GF-D8 (cell line): ENCODE results near the gene TEDC2.
"Not testable (repeated sequence)": the region's sequence is repeated elsewhere in the genome, so short reads cannot be mapped to it uniquely, and the experiment has no call there.

Experiments
- DNase-seq: peaks from one replicate; lab custom pipeline; 2025; lab: John Stamatoyannopoulos, UW

Gene TEDC2

DNA sequence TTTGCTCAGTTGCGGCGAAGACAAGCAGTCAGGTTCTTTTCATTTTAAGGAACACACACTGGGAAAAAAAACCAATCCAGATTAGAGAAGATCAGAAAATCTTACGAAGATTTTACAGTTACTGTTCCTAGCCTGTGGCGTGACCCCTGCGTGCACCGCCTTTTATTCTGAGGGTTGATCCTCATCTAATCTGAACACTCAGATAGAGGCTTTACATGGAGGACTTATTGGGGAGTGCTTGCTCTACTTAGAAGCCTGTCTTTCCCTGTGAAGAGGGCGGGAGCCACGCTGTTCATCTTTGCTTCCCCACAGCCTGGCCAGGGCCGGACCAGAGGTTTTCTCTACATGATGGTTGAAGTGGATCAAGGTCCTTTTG lies 16.4 kb downstream of the TEDC2 start:
- DNase-seq = no peak

DNA sequence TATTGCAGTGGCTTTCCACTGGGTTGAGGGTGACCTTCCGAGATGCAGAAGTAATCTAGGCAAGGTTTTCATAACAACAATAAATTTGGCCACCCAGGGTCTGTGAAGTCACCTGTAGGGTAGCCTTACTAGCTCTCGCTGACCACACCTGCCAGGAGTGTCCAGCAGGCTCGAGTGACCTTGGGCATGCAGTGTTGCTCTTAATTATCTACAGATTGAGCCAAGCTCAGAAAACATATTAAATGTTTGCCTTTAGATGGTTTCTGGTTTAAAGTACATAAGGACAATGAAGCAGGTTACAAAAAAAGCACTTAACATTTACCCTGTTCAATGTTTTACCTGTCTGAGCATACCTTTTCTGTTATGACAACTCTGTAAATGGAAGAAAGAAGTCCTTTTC lies 16.8 kb downstream of the TEDC2 start:
- no peak for DNase-seq

DNA sequence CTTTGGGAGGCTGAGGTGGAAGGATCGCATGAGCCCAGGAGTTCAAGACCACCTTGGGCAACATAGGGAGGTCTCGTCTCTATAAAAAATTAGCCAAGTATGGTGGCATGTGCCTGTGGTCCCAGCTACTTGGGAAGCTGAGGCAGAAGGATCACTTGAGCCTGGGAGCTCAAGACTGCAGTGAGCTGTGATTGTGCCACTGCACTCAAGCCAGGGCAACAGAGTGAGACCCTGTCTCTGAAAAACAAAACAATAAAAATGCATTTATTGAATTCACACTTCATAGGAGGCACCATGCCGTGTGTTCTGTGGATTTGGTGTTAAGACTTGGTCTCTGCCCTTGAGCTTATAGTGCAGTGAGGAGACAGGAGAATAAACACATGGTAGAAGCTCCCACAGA lies 17.4 kb downstream of the TEDC2 start:
- no peak for DNase-seq

DNA sequence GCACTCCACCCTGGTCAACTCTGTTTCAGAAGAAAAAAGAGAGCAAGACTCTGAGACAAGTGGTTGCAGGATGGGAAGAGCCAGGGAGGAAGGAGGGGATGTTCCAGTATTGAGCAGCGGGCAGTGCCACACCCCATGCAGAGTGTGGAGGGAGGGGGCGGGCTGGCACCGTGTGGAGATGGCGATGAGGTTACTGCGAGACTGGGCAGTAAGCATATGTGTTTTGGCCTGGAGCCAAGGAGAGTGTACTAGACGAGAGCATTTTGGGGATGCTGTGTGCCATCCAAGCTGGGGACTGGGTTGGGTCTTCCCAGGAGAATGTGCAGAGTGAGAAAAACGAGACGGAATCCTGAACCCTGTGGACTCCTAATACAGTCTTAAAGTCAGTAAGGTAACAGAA lies 18.4 kb downstream of the TEDC2 start:
- no peak for DNase-seq

DNA sequence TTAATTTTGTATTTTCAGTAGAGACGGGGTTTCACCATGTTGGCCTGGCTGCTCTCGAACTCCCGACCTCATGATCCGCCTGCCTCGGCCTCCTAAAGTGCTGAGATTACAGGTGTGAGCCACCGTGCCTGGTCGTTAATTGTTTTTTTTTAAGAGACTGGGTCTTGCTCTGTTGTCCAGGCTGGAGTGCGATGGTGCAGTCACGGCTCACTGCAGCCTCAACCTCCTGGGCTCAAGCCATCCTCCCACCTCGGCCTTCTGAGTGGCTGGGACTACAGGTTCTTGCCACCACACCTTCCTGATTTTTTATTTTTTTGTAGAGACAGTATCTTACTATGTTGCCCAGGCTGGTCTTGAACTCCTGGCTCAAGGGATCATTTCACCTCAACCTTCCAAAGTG lies 20.1 kb downstream of the TEDC2 start:
- DNase-seq = not testable (repeated sequence)

DNA sequence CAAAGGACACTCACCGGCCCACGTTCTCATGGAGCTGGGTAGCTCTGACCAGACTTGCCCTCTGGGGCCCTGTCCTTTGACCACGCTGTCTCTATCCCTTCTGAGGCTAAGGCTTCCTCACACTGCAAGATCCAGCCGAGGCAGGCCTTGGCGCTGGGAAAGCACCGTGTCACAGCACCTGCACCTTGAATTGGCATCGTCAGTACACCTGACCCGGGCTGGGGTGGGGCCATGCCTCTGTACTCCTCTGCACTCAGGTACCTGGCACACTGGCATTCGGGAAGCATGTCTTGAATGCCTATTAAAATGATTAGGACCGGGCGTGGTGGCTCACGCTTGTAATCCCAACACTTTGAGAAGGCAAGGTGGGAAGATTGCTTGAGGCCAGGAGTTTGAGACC lies 21.0 kb downstream of the TEDC2 start:
- DNase-seq = no peak

DNA sequence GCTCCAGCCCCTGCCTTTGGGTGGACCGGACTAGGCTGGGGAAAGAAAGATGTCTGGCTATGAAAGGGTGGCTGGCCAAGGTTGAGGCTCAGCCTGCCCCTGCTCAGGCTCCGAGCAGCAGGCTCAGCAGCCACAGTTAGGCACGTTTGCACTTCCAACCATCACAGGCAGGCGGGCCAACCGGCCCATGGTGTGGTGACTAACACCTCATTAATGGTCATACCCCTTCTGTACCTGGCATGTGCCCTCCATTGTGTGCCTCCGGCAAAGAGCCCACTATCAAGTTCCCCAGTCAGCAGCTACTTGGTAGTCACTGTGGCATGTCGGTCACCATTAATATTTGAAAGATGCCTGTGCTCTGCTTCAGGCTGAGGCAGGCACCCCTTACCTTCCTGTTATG lies 21.8 kb downstream of the TEDC2 start:
- DNase-seq = no peak

DNA sequence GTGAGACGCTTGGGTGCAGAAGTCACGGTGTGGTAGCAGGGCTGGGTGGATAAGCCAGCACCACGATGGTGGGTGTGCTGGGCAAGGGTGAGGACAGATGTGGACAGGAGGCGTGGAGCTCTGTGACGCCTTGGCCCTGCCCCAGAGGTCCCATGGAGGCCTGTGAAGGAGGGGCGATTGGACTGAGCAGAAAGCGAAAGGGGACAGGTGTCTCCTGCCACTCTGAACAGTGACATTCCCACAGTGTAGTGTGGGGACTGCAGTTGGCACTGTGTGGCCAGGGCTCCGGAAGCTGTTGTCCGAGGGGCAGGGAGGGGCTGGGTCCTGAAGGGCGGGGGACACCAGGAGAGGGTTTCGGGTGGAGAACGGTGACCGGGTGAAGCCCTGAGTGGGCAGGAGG lies 22.3 kb downstream of the TEDC2 start:
- no peak for DNase-seq

DNA sequence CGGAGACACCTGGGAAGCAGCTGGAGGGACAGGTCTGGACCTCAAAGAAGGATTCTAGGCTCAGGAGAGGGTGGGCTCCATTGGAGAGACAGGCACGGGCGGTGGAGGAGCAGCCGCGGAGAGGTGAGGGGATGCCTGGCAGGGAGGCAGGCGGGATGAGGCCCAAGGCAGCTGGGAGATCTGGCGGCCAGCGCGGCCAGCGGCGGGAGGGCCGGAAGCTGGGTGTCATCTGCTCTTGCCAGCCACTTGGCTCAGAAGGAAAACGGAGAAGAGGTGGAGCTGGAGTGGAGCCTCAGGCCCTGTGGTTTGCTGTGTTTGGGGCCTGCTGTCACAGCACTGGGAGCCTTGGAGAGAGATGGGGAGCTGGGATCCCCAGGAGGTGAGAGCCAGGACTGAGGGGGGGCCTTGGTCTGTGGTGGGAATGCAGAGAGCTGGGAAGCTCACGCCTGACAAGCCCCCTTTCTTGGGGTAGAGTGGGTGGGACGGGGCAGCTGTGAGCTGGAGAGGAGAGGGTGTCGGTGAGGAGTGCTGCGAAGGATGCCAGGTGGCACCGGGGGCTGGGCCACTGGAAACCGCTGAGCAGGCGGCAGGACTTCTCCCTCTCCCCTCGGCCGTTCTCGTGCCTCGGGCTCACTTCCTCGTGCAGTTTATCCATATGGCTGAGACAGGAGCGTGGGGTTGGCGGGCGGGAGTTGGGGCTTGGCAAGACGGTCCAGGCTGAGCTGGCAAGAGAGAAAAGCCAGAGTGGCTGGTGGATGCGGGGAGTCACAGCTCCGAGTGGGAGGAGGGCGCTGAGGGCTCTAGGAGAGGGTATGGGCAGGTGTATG lies 23.0 kb downstream of the TEDC2 start:
- DNase-seq = no peak

DNA sequence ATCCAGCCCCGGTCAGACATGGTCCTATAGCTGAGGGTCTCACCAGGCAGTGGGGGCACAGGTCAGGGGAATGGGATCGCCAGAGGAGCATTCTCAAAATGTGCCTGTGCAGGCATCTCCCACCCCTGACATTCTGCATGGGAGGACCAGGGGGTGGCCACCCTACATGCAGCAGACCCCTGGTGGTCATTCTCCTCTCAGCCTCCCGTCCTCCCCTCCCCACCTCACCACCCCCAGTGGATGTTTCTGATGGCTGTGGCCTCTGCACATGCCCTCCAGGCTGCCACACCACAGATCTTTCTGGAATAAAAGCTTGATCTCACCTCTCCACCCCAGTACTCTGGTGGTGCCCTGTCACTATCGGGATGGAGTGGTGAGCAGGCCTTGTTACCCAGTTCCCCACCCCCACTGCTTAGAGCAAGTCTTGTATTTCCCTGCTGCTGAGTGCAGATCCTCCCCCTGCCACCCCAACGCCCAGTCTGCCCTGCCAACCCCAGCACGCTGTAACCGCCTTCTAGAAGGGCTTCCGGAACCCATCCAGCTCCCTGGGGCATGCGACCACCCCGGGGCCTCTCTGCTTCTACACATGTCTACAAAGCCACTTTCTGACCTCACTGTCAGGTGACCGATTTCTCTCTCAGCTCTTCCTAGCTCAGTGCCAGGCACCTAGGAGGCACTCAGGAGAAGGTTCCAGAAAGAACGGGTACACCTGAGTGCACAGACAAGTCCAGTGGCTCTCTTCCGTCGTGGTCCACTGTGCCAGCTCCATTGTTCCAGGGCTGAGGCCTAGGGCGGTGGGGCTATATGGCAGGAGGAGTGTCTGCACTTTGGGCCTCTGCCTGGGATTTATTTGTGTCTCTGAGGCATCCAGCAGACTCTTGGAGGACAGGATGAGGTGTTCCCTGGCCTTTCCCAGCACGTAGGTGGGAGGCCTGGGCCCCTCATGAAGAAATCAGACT lies 24.3 kb downstream of the TEDC2 start:
- no peak for DNase-seq

DNA sequence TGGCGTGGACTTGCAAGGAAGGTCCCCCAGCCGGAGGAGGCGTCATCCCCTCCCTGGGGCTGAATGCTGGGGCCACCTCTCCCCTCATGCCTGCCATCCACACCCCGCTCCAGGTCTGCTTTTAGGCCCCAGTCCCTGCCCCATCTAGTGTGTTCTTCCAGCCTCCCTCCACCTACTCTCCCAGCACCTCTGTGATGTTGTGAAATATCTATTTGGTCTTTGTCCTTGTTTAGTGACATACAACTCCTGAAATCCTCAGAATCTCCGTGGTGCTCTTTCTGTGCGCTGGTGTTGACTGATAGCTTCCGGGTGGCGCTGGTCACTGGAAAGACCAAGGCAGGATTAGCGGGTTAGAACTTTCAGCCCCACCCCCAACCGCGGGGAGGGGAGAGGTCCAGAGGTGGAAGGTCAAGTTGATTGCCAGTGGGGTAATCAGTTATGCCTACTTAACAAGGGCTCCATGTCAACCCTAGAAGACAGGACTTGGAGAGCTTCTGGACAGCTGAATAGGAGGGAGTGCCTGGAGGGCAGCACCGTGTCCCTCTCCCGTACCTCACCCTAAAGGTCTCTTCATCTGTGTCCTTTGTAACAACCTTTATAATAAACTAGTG lies 25.1 kb downstream of the TEDC2 start:
- no peak for DNase-seq

DNA sequence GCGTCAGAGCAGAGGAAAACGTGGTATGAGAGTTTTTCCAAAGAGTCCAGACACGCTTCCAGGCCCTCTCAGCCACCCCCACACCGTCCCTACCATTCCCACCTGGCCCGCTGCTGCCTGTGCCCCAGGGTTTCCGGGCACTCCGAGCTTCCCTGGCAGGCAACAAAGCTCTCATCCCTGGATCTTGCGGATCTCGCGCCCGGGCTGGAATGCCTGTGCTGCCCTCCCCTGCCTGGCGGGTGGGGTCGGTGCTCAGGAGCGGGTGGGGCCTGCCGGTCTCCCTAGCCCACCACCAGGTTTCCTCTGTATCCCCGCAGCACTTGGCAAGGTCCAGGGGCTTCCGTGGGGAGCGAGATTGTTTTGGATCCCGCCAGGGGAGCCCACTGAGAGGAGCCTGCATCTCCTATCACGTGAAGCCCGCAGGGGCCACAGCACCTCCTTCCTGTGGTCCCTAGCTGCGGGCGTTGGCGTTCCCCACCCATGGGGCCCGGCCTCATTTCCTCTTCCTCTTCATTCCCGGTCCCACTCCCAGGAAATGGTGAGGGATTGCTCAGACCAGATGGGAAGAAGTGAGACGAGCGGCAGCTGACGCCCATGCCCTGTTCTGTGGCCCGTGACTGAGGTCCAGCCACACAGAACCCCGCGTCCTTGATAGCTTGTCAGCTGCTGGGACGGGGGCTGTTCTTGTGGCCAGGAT lies 26.1 kb downstream of the TEDC2 start:
- DNase-seq = no peak

DNA sequence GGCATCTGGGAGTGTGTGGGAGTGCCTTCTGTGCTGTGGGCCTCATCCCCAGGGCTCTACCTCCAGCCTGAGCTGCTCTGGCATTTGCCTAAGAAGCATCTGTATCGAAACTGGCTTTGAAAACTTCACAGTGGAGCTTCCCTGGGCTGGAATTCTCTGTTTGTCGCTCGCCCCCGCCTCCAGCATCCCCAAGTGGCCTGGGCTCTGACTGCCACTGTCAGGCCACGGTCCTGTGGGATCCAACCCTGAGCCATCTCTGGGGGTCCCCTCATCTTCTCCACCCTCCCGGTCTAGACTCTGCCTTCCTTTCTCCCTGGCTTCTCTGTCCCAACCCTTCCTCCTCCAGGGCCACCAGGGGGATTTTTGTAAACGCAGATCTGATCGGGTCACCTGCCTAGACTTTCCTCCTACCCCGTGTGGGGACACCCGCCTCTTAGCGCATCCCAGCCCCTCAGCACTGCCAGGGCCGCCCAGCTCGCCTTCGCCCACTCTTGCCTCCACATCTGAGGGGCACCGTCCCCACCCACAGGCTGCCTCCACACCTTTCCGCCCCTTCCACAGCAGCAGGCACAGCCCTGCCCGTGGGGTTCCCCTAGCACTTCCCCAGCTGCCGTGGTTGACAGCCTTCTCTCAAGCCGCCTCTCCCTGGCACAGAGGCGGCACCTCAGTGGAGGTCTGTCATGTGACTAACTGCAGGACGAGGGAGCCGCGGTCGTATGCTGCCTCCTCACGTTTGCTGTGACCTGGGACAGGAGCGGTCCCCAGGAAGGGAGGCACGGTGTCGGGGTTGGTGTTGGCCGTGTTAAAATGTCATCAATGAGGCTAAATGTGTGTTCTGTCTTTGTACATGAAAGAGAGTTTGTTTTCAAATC lies 27.0 kb downstream of the TEDC2 start:
- peak; percentile 62 for DNase-seq

DNA sequence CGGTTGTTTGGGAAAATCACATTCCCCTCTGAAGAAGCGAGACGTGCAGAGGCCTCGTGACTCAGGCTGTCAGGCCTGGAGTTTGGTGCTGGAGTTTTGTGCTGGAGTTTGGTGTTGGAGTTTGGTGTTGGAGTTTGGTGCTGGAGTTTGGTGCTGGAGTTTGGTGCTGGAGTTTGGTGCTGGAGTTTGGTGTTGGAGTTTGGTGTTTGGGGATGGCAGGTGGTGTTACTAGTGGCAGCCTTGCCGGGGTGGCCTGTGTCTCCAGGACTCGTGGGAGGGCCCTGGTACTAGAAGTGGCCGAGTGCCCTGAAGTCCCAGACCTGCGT lies 27.6 kb downstream of the TEDC2 start:
- DNase-seq = no peak

DNA sequence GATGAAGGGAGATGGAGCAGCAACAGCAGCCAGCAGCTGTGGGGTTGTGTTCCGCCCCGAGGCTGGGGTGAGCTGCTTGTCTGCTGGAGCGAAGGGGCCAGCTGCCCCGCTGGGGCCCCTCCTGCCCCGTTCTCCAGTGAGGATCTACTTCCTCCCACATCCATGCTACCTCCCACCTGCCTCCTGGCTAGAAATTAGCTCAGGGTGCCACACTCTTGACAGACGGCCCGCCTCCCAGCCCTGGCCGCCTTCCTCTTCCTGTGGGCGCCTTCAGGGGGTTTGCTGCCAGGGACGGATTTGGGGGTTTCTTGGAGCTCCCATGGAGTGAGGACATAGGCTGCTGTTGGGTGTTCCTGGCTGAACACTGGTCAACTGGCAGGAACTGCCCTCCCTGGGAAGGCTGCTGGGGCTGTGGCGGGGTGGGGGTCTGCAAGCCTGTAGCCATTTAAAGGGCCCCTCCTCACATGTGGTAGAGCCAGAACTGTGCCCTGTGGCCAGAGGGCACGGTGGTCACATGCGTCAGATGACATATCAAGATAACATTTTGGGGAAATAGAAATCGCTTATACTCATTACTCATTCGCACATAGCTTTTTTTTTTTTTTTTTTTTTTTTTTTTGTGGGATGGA lies 28.1 kb downstream of the TEDC2 start:
- DNase-seq = peak; percentile 87

DNA sequence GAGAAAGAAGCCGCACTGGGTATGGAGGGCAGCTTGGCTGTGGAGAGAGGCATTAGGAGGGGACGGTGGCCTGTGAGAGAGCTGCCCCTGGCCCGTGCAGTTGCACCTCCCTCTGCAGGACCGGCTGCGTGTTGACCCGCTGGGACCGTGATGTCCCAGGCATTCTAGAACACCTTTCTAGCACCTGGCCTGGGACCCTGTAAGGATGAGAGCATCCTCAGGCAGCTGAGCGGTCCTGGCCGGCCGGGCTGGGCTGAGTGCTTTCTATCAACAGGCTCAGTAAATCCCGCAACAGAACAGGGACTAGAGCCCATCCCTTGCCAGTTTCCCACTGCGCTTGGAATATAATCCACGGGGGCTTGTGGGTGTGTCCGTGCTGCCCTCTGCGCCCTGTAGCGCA lies 29.7 kb downstream of the TEDC2 start:
- DNase-seq = no peak

DNA sequence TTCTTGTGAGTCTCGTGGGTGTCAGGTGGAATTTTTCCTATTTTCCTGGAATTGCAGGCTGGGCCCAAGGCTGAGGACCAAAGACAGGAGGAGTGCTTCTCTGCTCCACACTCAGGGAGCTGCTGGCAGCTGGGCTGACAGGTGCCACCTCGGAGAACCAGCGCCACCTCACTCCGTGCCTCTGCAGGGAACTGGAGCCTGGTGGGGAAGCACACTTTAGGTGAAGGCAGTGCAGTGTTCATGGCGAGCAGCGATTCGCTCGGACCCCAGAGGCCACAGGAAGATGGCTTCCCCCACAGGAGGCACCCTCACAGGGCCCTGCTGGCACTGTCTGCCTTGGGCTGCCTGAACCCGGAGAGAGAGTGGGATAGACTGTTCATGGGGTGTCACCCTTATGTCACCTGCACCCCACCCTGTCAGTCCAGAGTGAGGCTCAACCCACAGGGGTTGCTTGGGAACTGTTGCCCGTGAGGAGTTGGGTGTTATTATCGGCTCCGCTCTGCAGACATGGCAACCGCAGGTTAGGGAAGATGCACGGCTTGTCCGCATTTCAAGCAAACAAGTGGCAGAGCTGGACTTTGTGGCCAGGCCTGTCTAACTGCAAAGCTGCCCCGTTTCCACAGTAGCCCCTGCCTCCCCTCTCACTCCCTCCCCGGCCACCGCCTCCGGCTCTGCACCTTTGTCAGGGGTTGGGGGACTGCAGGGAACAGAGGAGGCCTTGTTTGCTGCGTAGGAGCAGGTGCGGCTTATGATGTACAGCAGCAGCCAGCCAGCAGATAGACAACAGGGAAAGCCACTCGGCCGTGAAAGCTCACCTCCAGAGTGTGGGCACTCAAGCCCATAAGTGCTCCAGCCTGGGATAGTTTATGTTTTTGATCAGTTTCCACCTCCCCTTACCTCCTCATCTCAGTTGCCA lies 30.5 kb downstream of the TEDC2 start:
- no peak for DNase-seq

DNA sequence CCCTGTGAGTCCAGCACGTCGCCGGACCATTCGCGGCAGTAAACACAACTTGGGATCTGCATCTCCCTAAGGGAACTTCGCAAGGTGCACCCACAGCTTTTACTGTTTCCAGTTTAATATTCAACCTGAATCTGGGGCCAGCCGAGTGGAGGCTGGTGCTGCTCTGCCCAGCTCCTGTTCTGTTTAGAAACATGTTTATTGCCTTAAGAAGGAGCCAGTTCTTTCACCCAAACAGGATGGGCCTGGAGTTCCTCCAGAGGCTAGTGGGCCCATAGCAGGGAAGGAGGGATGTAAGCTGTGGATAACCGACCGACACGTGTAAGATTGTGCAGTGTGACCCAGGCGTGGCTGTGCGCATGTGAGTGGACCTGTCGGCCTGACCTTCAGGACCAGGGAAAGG lies 32.4 kb downstream of the TEDC2 start:
- no peak for DNase-seq

DNA sequence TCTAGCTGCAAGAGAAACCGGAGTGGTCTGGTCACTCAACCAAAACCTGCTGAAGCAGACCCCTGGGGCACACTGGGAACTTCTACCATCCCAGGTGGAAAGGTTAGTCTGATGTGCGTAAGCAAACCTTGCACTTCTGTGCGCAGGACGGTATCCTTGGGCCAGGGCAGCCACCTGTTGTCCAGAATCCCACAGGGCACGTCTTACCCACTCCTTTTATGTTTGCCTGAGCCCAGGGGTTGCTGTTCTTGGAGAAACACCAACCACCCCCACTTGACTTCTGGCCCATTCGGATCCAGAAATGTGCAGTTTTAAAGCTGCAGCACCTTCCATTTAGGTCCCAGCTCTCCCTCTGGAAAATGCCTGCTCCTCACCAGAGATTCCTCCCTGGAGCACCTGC lies 33.7 kb downstream of the TEDC2 start:
- no peak for DNase-seq

DNA sequence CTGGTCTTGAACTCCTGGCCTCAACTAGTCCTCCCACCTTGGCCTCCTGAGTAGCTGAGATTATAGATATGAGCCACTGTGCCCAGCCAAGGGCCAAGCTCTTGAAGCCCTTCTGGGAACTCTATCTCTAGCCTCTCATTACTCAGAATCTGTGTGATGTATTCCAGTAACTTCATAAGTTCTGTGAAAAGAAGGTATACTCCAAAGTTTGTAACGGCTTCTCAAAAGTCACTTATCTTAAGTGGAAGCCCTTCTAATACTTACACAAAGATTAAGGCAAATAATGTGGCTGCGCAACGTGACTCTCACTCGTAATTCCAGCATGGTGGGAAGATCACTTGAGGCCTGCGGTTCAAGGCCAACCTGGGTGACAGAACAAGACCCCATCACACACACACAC lies 34.7 kb downstream of the TEDC2 start:
- DNase-seq = no peak
